PC-3 (cell line): ENCODE results near the gene GPC5.

Source experiments
- EZH2 ChIP-seq: fragments of 300-600 bp; sonication (generic); IDR thresholded peaks from one replicate; pipeline ENCODE4 v1.6.1; 2017; ENCODE audit warnings: antibody characterized with exemption, mild to moderate bottlenecking, low read length; ENCODE audit not compliant: unreplicated experiment
- EZH2phosphoT487 ChIP-seq: fragments of 300-600 bp; sonication (generic); IDR thresholded peaks from 2 replicates; pipeline ENCODE4 v1.6.1; 2018; ENCODE audit warnings: mild to moderate bottlenecking, antibody characterized with exemption, low read length, borderline replicate concordance
- TF ChIP-seq, protein P1 (sequence below): fragments of 300-600 bp; sonication (generic); conservative IDR thresholded peaks from 2 replicates; pipeline ENCODE4 v1.5.1; 2017; ENCODE audit warnings: antibody characterized with exemption, low read depth, mild to moderate bottlenecking, low read length

DNA sequence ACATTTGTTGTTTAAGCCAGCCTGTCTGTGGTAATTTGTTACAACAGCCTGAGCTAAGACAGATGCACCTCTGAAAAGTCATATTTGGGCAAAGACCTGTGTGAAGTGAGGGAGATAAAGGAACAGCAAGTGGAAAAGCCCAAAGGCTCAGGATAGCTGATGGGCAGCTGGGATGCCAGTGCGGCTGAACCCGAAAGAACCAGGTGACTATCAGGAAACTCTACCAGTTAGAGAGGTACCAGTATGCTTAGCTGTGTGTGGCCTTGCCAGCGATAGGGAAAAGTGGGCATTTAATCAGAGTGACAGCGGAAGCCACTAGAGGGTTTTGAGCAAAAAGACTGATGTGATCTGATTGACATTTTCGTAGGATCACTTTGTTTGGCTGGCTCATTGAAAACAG is 1063.4 kb downstream of the GPC5 start:
- TF ChIP-seq, protein P1, sequence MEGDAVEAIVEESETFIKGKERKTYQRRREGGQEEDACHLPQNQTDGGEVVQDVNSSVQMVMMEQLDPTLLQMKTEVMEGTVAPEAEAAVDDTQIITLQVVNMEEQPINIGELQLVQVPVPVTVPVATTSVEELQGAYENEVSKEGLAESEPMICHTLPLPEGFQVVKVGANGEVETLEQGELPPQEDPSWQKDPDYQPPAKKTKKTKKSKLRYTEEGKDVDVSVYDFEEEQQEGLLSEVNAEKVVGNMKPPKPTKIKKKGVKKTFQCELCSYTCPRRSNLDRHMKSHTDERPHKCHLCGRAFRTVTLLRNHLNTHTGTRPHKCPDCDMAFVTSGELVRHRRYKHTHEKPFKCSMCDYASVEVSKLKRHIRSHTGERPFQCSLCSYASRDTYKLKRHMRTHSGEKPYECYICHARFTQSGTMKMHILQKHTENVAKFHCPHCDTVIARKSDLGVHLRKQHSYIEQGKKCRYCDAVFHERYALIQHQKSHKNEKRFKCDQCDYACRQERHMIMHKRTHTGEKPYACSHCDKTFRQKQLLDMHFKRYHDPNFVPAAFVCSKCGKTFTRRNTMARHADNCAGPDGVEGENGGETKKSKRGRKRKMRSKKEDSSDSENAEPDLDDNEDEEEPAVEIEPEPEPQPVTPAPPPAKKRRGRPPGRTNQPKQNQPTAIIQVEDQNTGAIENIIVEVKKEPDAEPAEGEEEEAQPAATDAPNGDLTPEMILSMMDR, result no peak
- TF ChIP-seq EZH2 (no peak), EZH2phosphoT487 (no peak)
